Heart right ventricle (tissue), 16 donors: ENCODE results near the gene GNB1L. TPM values are rescaled to one million over a fixed set of nuclear protein-coding genes. Genes with fewer than 3 reads are reported as not detected.

Experiments used
- ATAC-seq, 8 donors: fragments of 200-7000 bp; cut with Tn5 transposase; one replicate each; pipeline ENCODE4 v1.9.1; 2020; ENCODE audit warnings: mild to moderate bottlenecking in 8 of 8, moderate library complexity in 8 of 8, moderate number of reproducible peaks in 1 of 8
- DNase-seq, 2 donors: peaks; one replicate each; pipeline ENCODE4 v3.0.0-alpha.2; 2020
- H3K27ac ChIP-seq, 10 donors: fragments of 200-600 bp; sonication (generic) in 2 of 10; one replicate each; pipeline versions ENCODE4 v1.5.0 to v1.8.0; 2020 to 2022; ENCODE audit warnings: mild to moderate bottlenecking in 3 of 10
- H3K27me3 ChIP-seq, 7 donors: fragments of 200-600 bp; one replicate each; pipeline ENCODE4 v1.8.0; 2021 to 2022; ENCODE audit warnings: mild to moderate bottlenecking in 2 of 7
- H3K36me3 ChIP-seq, 9 donors: fragments of 200-600 bp; sonication (generic) in 1 of 9; one replicate each; pipeline versions ENCODE4 v1.5.0 to v1.8.0; 2020 to 2022; ENCODE audit warnings: mild to moderate bottlenecking in 2 of 9
- H3K4me1 ChIP-seq, 9 donors: fragments of 200-600 bp; sonication (generic) in 1 of 9; one replicate each; pipeline versions ENCODE4 v1.5.0 to v1.8.0; 2020 to 2022; ENCODE audit warnings: mild to moderate bottlenecking in 4 of 9
- H3K4me3 ChIP-seq, 10 donors: fragments of 200-600 bp; sonication (generic) in 2 of 10; one replicate each; pipeline versions ENCODE4 v1.5.0 to v1.8.0; 2020 to 2022; ENCODE audit warnings: mild to moderate bottlenecking in 7 of 10, moderate library complexity in 2 of 10
- H3K9me3 ChIP-seq, 11 donors: fragments of 200-600 bp in 10 of 11; sonication (generic) in 2 of 11; one replicate each; pipeline versions ENCODE4 v1.5.0 to v1.8.0; 2013 to 2022; ENCODE audit warnings: mild to moderate bottlenecking in 2 of 11, control low read depth in 1 of 11, moderate library complexity in 1 of 11
- WGBS, 2 donors: extraction: QIAGEN DNeasy Blood & Tissue Kit; methylation state at CpG; one replicate each; pipeline ENCODE4 v1.1.7; 2013; ENCODE audit warnings: inconsistent platforms in 1 of 2; 5-methylcytosine and 5-hydroxymethylcytosine counted together
- intact Hi-C, 10 donors: fragments of 100-400 bp; cut with DNase I; formaldehyde crosslinking; loops; one replicate each; pipeline versions ENCODE4 v1.11.1 to v1.14.2; 2022
- polyA plus RNA-seq, 2 donors: library from polyadenylated mRNA; stranded (reverse); fragments of 200-250 nt; gene quantifications; one replicate each; pipeline ENCODE4 v1.2.3, GENCODE V29; 2013
- total RNA-seq, 10 donors: library from RNA; stranded (reverse); fragmentation: NEBNext Ultra II Directional in 3 of 10; extraction: Animal tissue kit (Norgen Biotek cat#: 25700) in 3 of 10; gene quantifications; one replicate each; pipeline versions ENCODE4 v1.2.1 to v1.2.4, GENCODE V29; 2021 to 2023
- TF ChIP-seq, protein P1 (sequence below), 9 donors: fragments of 200-600 bp; sonication (generic) in 2 of 9; IDR thresholded peaks; one replicate each; pipeline versions ENCODE4 v1.5.0 to v1.8.0; 2021 to 2022; ENCODE audit warnings: antibody characterized with exemption in 9 of 9, mild to moderate bottlenecking in 5 of 9, moderate library complexity in 1 of 9
- donor health status: Arrhythmogenic right ventricular cardiomyopathy.
- donor health status: ischemic (EF 13 %, LVEDD 7.1; RV severe dilation, severe dysfunction).
- donor health status: healthy with polysubstance abuse.
- donor health status: DM: no; HTN: yes; CAD: no.
- donor health status: DM: no; HTN: no; CAD: no.
- donor health status: ischemic (EF 25% LVEDD 6.9; RV normal size, moderate dysfunction).
- donor health status: ischemic (EF 25% LVEDD 5.7; RV mildly dilated, moderate dysfunction).
- donor health status: healthy.
- donor health status: DM: yes; HTN: yes; CAD: no.
- donor health status: Ischemic cardiomyopathy.
- donor health status: ischemic (EF 35%, LVEDD 5.7; RV mildly dilated, moderate dysfunction).
- donor health status: nonischemic (EF 11% LVEDD 7.7; RV severe dilation, severe dysfunction).
- donor health status: DM: yes; HTN: yes; CAD: no.
- donor health status: PGD.
- donor health status: ischemic (EF 29% LVEDD 5.4; RV normal size, mild dysfunction).
- donor health status: nonischemic (EF 23%, LVEDD 6.1; RV moderate dilation, normal function).

Gene GNB1L
- total and polyA plus RNA-seq, 12 donors: 0.76 to 9.3 (median 1.9) TPM

GRCh38 chr22:19786959-19787848 lies 67.5 kb downstream of the GNB1L start:
- no peak for ATAC-seq
- TF ChIP-seq, protein P1, sequence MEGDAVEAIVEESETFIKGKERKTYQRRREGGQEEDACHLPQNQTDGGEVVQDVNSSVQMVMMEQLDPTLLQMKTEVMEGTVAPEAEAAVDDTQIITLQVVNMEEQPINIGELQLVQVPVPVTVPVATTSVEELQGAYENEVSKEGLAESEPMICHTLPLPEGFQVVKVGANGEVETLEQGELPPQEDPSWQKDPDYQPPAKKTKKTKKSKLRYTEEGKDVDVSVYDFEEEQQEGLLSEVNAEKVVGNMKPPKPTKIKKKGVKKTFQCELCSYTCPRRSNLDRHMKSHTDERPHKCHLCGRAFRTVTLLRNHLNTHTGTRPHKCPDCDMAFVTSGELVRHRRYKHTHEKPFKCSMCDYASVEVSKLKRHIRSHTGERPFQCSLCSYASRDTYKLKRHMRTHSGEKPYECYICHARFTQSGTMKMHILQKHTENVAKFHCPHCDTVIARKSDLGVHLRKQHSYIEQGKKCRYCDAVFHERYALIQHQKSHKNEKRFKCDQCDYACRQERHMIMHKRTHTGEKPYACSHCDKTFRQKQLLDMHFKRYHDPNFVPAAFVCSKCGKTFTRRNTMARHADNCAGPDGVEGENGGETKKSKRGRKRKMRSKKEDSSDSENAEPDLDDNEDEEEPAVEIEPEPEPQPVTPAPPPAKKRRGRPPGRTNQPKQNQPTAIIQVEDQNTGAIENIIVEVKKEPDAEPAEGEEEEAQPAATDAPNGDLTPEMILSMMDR (IDR thresholded peaks at IDR 0.05): no peak
- peak in 1 of 2 donors; percentile 9 for DNase-seq
- WGBS, 2 donors: 92 to 94% methylated on average over 28 of the region's 28 CpGs
- H3K27ac ChIP-seq: no peak overlapping the region
- peaks cover 0 to 7% (median 0%) of the 10 kb centered on the region in 9 donors for H3K36me3 ChIP-seq
- H3K4me3 ChIP-seq: no peak overlapping the region
- peaks cover 0 to 19% (median 2%) of the 10 kb centered on the region in 11 donors for H3K9me3 ChIP-seq
- no peaks in the 10 kb centered on the region for H3K4me1 ChIP-seq
- intact Hi-C loops: no loop called here
- peaks cover 0 to 21% (median 9%) of the 10 kb centered on the region in 7 donors for H3K27me3 ChIP-seq

GRCh38 chr22:19786264-19786585 lies 68.4 kb downstream of the GNB1L start:
- Histone ChIP-seq H3K4me3 (no peak overlapping the region), H3K36me3 (peaks cover 0 to 7% (median 0%) of the 10 kb centered on the region in 9 donors), H3K27me3 (peaks cover 0 to 31% (median 14%) of the 10 kb centered on the region in 7 donors), H3K9me3 (peaks cover 0 to 17% (median 0%) of the 10 kb centered on the region in 11 donors), H3K4me1 (no peaks in the 10 kb centered on the region), H3K27ac (no peak overlapping the region)
- 87 to 90% methylated on average over 6 of the region's 6 CpGs for WGBS, 2 donors
- TF ChIP-seq, protein P1 (IDR thresholded peaks at IDR 0.05): no peak
- intact Hi-C loops: no loop called here
- DNase-seq: no peak
- ATAC-seq: no peak

GRCh38 chr22:19785461-19786263 lies 69.0 kb downstream of the GNB1L start:
- intact Hi-C loops: no loop called here
- H3K4me3 ChIP-seq: no peak overlapping the region
- no peak overlapping the region for H3K27ac ChIP-seq
- no peaks in the 10 kb centered on the region for H3K4me1 ChIP-seq
- ATAC-seq (peak in 1 of 8 donors; percentile 35), DNase-seq (no peak)
- H3K27me3 ChIP-seq: peaks cover 0 to 37% (median 14%) of the 10 kb centered on the region in 7 donors
- H3K36me3 ChIP-seq: peaks cover 0 to 7% (median 0%) of the 10 kb centered on the region in 9 donors
- WGBS, 2 donors: 90 to 92% methylated on average over 22 of the region's 22 CpGs
- TF ChIP-seq, protein P1 (IDR thresholded peaks at IDR 0.05): no peak
- H3K9me3 ChIP-seq: peaks cover 0 to 16% (median 0%) of the 10 kb centered on the region in 11 donors
